Amniotic epithelial cell (primary cell): ENCODE data around the gene ARHGAP10.
"Not testable (repeated sequence)": the region's sequence is repeated elsewhere in the genome, so short reads cannot be mapped to it uniquely, and the experiment has no call there.

Experiments
- DNase-seq: peaks from one replicate; pipeline ENCODE4 v3.0.0-alpha.2; 2010; ENCODE audit warnings: low read depth

ARHGAP10 gene

DNA sequence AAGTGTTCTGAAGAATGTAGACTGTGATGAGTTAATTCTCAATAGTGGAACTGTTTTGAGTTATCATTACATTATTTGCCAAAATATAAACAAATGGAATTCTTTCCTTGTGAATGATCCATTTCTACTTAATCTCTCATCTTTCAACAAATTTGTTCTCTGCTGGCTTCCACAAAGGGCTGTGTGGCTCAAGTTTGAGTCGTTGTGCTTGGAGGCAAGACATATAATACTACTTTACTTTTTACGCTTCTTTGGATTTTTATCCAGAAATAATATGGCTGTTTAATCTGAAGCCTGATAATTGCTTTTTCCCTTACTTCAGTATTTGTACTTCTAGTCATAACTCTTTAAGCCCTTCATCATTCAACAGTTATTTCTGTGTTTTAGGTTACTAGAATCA is 169.5 kb downstream of the ARHGAP10 start:
- no peak for DNase-seq

DNA sequence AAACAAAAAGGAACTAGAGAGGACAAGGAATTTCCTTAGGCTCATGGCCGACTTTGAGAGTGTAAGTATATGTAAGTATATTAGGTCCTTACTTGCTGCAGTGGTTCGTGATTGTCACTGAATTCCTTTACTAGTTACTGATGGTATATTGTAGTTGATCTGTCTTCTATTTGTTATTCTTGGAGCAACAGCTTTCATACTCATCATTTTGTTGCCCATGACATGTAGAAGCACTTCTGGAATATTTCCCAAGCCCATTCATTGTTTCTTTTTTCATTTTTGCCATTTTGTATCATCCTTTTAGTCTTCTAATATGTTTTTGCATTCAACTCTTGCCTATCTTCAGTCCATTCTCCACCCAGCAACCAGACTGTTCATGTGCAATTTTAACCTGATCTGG is 170.0 kb downstream of the ARHGAP10 start:
- no peak for DNase-seq

DNA sequence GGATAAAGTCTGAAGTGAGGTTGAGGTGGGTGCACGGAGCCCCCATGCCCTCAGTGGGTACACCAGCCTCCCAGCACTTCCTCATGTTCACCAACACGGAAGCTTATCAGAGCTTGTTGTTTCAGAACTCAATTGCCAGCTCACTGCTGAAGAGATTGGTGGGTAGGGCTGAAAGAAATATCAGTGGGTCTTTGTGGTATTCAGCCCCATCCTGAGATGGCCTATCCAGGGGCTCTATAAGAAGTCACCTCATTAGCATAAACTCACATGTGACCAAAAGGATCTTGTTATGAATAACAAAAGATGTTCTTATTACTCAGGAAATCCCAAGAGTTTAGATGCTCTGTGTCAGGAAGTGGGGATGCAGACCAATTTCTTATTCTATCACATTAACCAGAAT is 177.3 kb downstream of the ARHGAP10 start:
- no peak for DNase-seq

DNA sequence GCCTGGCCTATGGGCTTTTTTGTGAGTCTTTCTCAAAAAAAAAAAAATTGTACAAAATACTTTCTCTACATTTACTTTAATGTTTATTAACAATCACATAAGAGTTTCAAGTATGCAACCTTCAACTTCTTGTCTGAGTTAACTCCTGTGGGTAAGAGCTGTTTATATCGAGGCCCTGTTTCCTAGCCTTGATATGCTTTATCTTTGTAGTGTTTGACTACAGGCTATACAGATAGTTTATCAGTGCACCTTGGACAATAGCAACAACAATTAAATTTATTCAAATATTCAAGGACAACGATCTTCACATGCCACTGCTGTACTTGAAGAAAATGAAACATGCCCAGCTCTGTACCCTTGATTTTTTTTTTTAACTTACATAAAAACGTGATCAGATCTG is 178.4 kb downstream of the ARHGAP10 start:
- no peak for DNase-seq

DNA sequence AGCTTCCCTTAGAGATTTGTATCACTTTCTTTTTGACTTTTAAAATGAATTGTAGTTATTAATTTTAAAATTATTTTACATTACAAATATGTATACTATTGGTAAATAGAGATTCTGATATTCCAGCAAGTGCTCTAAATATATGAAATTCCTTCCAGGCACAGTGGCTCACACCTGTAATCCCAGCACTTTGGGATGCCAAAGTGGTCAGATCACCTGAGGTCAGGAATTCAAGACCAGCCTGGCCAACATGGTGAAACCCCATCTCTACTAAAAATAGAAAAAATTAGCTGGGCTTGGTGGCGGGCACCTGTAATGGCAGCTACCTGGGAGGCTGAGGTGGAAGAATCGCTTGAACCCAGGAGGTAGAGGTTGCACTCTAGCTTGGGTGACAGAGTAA is 180.2 kb downstream of the ARHGAP10 start:
- not testable (repeated sequence) for DNase-seq

DNA sequence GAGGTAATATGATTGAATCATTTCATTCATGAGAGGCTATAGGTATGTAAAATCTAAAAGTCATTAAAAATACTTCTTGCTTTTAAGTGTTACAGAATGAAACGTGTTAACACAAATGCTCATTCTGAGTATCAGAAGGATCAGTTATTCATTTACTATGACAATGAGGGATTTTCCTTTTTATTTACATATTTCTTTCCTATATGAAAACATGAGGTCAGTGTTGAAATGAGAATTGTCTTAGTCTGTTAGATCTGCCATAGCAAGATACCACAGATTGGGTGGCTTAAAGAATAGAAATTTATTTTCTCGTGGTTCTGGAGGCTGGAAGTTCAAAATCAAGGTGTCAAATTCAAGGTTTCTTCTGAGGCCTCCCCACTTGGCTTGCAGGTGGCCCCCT is 181.2 kb downstream of the ARHGAP10 start:
- DNase-seq = no peak

DNA sequence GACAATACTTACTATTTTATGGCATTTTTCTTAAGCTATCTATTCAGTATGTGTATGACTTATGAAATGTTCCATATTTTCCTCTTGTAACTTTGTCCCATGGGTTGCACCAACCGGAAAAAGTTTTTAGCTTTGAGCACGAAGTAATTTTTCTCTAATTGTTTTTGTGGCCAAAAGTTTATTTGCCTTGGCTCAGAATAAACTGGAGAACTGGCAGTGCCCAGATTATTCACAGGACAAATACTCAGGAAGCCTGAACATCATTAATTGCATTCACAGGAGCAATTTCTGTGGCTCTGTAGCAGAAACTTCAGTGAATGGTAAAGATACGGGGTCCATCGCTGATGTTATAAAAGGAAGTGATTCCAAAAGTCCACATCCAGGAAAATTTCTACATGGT is 184.5 kb downstream of the ARHGAP10 start:
- DNase-seq = no peak

DNA sequence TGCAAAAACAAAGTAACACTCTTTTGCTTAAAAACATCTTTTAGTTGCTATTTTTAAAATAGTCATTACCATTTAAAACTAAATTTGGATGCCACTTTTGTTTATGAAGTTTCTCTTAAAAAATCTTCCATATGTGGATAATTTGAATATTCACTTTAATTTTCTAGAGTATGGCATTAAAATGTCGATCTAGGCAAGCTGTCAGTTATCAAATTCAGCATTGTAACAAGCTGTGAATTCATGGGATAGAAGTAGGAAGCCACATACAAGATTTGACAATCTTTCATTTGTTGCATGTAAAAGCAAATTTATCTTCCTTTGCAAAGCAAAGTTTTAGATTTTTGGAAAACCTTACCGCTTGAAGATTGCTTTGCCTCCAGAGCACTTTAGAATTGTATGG is 191.5 kb downstream of the ARHGAP10 start:
- no peak for DNase-seq

DNA sequence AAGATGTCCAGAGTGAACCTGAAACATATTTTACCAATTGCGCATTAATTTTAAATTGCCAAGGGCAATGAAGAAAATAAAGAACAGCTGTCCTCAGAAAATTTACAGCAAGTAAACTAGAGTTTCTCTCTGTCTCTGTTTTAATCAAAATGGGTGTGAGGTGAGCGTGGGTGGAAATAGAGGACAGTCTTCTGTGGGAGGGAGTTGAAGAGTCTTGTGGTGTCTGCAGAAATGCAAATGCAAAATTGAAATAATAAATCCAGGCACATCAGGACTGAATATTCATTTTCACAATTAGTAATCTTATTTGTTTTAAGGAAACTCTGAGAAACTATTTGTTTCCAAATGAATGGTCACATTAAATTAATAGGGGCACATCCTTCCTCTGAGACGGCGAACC is 192.0 kb downstream of the ARHGAP10 start:
- no peak for DNase-seq

DNA sequence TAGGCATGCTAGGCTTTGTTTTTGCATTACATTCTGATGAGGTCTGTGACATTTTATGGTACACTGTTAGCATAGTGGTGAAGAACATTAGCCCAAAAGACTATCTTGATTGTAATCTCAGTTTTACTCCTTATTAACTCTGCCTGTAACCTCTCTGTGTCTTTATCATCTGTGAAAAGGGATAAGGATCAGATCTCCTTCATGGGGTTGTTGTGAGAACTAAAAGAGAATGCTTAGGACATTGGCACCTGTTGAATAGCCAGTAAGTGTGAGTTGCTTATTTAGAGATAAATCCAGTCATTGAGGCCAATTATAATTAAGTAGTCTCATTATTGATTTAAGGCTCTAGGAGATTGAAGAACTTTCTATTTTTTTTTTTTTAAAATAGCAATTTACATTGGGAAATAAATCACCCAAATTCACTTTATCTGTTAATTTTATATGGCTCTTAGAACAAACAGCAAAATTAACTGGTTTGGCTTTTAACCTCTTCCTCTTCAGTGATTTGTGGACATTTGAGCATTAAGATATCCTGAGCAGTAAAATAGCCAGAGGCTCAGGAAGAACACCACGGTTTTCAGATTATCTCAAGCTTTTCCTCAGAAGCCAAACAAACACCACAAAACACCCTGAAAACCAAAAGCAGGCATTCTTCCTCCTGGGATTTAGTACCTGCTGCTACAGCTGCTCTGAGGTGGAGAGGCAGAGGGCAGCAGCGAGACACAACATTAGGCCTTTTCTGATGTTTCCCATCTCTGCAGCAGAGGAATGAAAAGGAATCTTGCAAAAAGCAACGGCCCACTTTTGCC is 192.9 kb downstream of the ARHGAP10 start:
- peak; percentile 39 for DNase-seq

DNA sequence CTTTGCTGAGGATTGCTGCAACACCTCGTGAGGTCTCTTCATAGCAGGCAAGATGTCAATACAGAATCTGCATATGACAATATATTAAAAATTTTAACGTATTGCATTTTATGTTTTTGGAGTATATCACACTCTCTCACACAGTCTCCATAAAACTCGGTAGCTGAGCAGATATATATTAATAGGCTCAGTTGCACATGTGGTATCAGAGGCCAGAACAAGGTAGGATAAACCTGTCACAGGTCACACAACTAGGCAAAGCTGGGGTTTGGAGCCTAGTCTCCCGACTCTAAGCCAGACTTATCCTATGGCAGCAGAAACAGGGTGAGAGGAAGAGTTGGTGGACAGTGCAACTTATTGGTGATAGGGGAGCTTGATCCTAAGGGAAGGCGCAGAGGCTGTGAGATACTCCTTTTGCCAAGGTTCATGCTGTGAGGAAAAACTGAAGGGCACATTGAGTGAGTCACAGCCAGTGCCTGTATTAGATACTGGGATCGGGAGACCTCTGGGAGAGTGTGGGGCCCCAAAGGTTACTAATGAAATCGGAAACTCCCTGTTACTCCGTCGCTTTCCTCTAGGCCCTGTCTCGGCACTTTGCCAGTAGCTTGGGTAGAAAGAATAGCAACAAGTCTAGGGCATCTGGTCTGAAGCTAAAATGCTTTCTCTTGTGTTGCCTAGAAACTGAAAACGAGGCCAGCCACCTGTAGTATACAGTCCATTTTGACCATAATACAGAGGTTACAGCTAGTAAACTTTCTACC is 195.7 kb downstream of the ARHGAP10 start:
- peak; percentile 22 for DNase-seq

DNA sequence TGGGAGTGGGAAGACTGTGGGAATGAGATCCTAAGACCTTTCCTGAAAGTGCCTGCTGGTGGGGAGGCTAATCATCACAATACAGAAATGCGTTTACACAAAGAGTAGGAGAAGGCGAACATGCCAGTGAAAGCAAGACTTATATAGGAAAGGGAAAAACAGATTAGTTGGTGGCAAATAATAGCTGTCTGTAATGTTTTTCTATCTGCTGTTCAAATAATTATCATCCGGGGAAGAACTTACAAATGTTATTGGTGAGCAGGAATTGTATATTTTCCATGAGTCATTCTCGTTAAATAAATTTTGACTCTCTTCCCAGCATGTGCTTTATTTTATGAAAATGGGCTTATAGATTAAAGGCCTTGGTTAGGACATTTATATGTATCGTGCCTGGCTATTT is 196.5 kb downstream of the ARHGAP10 start:
- DNase-seq = no peak

DNA sequence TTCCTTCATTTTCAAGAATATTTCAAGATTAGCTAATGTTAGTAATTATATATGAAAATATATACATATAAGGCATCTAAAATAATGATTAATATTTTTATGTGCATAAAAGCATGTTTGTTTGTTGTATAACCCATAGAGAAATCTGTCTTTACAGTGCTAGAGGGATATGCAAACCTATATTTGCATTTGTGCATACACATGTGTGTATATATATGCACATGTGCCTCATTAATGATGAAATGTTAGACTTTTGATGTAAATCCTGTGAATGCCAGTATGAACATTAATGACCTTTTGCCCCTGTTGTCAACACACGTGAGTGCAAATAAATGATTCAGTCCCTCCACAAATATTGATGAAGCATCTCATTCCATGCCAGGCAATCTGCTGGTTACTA is 197.9 kb downstream of the ARHGAP10 start:
- DNase-seq = no peak

DNA sequence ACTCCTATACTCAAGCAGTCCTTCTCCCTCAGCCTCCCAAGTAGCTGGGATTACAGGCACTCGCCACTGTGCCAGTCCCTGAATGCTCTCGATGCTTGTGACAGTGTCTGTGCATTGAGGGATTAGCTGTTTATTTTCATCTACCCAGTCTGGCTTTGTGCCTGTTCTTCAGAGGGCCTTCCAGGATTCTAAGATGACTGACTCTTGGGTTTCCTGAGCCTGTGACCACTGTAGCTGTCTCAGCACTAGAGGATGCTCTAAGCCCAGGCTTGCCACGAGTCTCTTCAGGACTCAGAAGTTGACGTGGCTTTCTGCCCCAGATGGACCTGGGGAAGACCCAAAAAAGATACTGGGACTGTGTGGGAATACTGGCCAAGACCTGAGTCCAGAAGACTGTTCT is 201.4 kb downstream of the ARHGAP10 start:
- DNase-seq = peak; percentile 21

DNA sequence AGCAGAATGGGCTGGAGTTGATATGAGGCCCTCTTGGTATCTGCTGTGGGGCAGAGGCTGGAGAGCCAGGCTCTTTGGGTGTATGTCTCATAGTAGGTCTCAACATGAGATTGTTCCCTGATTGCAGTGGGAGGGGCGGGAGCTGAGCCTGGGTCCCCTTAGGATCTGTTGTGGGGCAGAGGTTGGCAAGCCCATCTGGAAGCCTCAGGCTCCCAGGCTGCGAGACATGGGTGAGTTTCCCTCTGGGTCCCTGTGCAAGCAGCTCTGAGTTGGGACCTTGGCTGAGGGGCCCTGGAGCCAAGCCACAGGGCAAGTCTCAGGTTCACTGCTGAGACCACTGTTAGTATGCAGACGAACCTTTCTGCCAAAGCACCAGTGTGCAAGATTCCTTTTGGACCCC is 201.9 kb downstream of the ARHGAP10 start:
- no peak for DNase-seq

DNA sequence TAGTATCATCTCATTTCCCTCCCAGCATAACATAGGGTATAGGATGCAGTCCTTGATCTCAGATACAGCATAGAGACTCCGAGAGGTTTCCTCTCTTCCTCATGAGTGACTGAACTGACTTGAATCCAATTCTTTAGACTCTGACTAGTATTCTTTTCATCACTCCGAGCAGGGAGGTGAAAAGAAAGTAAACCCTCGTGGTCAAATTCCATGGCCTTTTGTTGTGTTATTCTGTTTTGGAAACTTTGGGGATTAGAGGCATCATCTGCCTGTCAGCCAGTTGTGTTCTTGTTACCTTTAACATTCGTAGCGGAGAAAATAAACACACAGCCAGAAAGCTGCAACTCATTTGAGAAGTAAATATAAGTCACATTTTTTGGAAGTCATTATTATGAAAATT is 206.6 kb downstream of the ARHGAP10 start:
- DNase-seq = peak; percentile 23

DNA sequence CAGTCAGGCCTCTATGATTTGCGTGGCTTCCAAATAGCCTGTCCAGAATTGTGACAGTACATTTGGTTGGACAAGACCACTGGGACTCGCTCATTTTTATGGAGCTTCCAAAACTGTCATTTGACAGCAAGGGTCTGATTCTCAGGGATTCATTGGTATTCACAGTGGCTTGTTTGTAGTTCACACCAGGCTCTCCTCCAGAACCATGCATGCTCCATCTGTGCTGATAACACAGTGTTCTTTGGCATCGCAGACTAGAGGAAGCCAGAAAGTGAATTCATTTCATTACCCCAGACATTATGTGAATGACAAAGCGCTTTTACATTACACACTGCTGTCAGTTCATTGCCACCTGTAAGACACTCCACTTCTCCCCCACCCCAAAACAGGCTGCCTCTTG is 208.3 kb downstream of the ARHGAP10 start:
- no peak for DNase-seq

DNA sequence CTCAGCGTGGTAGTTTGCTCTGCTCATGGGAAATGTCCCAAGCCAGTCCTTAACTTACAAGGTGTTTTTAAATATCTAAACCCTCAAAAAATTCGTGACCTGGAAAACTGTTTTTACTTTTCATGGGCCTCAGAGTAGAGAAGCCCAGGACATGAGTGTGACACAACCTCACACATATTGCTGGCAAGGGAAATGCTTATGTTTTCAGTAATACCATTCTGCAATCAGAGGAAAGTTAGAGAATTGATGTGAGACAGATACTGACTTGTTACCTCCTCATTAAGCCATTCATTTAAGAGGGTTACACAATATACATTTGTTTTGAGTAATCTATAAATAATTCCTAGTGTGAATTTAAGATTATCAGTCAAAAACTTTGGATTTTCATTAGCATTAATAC is 209.5 kb downstream of the ARHGAP10 start:
- no peak for DNase-seq

DNA sequence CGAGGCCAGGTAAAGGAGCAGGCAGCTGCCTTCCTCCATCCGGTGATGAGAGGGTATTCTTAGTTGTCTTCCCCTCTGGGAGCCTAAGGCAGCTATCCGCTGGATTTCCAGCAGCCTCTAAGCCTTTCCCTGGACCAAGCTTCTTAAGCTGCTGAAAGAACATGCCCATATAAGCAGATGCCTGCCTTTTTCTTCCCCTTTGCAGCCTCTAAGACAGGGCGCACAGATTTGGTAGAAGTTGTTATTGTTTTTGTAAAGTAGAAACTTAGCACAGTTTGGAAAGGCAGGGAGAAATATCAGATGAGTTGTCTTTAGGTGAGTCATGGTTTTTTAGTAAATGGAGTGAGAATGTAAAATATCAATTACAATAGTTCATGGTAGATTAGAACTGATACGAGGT is 210.8 kb downstream of the ARHGAP10 start:
- no peak for DNase-seq

DNA sequence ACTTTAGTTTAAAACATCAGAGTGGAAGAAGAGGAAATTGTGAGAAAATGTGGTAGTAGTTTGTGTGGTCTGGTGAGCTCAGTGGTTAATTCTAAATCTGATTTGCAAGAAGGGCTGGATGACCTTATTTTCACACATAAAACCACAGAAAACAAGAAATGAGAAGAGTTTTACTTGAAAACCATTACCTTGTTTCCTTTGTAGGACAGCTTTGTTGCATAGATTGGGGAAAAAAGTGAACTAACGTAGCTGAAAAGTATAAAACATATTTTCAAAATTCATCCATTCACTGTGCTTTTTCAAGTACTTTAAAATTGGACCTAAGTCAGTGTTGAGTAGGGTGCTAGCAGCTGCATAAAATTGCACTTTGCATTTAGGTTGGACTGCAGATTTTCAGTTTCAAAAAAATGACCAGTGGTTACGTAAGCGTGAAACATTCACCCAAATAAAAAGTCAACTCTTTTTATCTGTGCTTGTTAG is 211.3 kb downstream of the ARHGAP10 start:
- DNase-seq = no peak

DNA sequence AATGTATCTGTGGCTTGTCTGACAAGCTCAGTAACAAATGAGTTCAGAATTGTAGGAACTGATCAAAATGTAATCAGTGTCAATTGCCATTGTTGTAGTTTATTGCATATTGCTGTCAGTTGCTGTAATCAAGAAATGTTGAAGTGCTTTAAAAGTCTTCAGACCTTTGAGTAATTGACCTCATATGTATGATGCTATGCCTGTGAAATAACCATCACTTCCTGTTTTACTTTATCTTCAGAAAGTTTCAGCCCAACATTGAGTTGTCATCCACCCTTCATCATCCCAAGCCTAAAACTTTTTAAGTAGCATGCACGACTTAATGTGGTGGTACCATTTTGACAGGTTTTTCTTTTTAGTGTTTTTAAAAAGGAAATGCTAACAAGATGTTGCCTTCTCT is 212.4 kb downstream of the ARHGAP10 start:
- no peak for DNase-seq

DNA sequence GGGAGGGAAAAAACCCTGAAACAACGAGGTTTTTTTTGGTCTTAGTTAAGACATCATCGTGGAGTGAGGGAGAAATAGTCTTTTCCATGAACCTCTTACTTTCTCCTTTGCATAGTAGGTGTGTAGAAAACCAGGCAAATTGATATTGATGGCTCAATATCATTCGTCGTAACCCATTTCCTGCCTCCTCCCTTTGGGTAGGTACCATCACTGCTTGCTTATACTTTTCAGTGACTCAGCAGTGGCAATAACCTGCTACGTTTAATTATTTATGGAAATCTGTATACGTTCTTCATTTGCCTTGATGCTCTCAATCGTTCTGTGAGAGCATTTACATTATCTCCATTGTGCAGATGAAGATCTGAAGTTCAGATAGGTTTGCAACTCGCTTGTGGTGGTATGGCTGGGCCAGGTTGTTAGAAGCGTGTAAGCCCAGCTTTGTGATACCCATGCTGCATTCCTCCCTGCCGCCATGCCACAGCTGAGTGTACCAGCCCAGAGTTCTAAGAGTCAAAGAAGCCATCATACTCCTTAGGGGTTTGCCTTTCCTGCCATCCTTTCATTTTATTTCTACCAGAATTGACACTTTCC is 212.9 kb downstream of the ARHGAP10 start:
- DNase-seq = no peak

DNA sequence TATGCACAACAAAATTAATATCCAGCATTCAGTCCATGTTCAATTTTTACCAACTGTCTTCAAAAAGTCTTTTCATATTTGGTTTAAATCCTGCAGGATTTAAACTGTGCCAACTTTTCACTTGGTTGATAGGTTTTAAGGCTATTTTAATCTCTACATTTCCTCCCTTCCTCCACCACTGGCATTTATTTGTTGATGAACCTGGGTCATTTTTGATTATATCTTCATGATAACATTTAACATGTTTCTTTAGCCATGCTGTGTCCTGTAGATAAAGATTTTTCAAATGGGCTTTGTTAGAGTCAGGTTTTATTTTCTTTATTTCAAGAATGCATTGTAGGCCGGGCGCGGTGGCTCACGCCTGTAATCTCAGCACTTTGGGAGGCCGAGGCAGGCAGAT is 216.4 kb downstream of the ARHGAP10 start:
- no peak for DNase-seq
